Upper lobe of left lung (tissue), 6 donors: ENCODE results near the gene ARL6. TPM values are rescaled to one million over a fixed set of nuclear protein-coding genes. Genes with fewer than 3 reads are reported as not detected.

Source experiments
- ATAC-seq, 2 donors: fragments of 200-7000 bp; cut with Tn5 transposase; one replicate each; pipeline ENCODE4 v1.9.1; 2022; ENCODE audit warnings: mild to moderate bottlenecking in 2 of 2, moderate library complexity in 2 of 2; ENCODE audit not compliant: low FRiP score in 2 of 2
- DNase-seq, 2 donors: peaks; one replicate each; pipeline ENCODE4 v3.0.0-alpha.2; 2019 to 2020
- H3K27ac ChIP-seq, 4 donors: fragments of 200-600 bp; sonication (generic); one replicate each; pipeline ENCODE4 v1.5.1; 2016 to 2019
- H3K27me3 ChIP-seq, 4 donors: fragments of 200-600 bp; sonication (generic); one replicate each; pipeline ENCODE4 v1.5.1; 2017 to 2019
- H3K36me3 ChIP-seq, 4 donors: fragments of 200-600 bp; sonication (generic); one replicate each; pipeline ENCODE4 v1.5.1; 2016 to 2019
- H3K4me1 ChIP-seq, 4 donors: fragments of 200-600 bp; sonication (generic); one replicate each; pipeline ENCODE4 v1.5.1; 2018 to 2019
- H3K4me3 ChIP-seq, 4 donors: fragments of 200-600 bp; sonication (generic); one replicate each; pipeline ENCODE4 v1.5.1; 2017 to 2019; ENCODE audit warnings: mild to moderate bottlenecking in 2 of 4, moderate library complexity in 1 of 4
- H3K9me3 ChIP-seq, 4 donors: fragments of 200-600 bp; sonication (generic); one replicate each; pipeline ENCODE4 v1.5.1; 2018 to 2019
- EP300 ChIP-seq, 4 donors: sonication (generic); formaldehyde crosslinking; IDR thresholded peaks; one replicate each; pipeline ENCODE4 v1.5.1; 2017; ENCODE audit warnings: antibody characterized with exemption in 4 of 4, control low read depth in 2 of 4
- POLR2A ChIP-seq, 4 donors: fragments of 450-650 bp; IDR thresholded peaks; one replicate each; pipeline ENCODE4 v1.5.1; 2016 to 2017; ENCODE audit warnings: antibody characterized with exemption in 4 of 4, mild to moderate bottlenecking in 2 of 4
- POLR2AphosphoS5 ChIP-seq, 2 donors: sonication (generic); formaldehyde crosslinking; IDR thresholded peaks; one replicate each; pipeline ENCODE4 v1.5.1; 2017; ENCODE audit warnings: antibody characterized with exemption in 2 of 2
- WGBS, 2 donors: methylation state at CpG; one replicate each; pipeline ENCODE4 v1.1.5; 2017 to 2018; 5-methylcytosine and 5-hydroxymethylcytosine counted together
- total RNA-seq, 6 donors: library from RNA; depleted of rRNA in 4 of 6; stranded (reverse); fragments of >200 nt in 4 of 6; gene quantifications; one replicate each; pipeline versions ENCODE4 v1.1.0 to v1.2.1, GENCODE V29; 2016 to 2021
- TF ChIP-seq, protein P1 (sequence below), 6 experiments: fragments of 450-650 bp in 4 of 6; fragments of 200-600 bp in 2 of 6; sonication (generic) in 2 of 6; IDR thresholded peaks; one replicate each; pipeline ENCODE4 v1.5.1; 2016 to 2019; ENCODE audit warnings: antibody characterized with exemption in 6 of 6
- donor health status: DM: no; HTN: no; CAD: no; lungs with moderate emphysema.
- donor health status: DM: no; HTN: yes; CAD: no; lungs with severe emphysema.

The ARL6 gene
- total RNA-seq, 6 donors from 2014 or later: 4.0 to 12.6 (median 9.1) TPM

GRCh38 chr3:97815149-97815917, 50.8 kb downstream of the ARL6 start:
- ATAC-seq: no peak

GRCh38 chr3:97816811-97817210, 52.3 kb downstream of the ARL6 start:
- ATAC-seq (no peak), DNase-seq (no peak)
- TF ChIP-seq EP300 (IDR thresholded peaks at IDR 0.05): no peak
- no peak for TF ChIP-seq POLR2AphosphoS5 (IDR thresholded peaks at IDR 0.05)
- TF ChIP-seq POLR2A (IDR thresholded peaks at IDR 0.05): no peak
- TF ChIP-seq, protein P1, sequence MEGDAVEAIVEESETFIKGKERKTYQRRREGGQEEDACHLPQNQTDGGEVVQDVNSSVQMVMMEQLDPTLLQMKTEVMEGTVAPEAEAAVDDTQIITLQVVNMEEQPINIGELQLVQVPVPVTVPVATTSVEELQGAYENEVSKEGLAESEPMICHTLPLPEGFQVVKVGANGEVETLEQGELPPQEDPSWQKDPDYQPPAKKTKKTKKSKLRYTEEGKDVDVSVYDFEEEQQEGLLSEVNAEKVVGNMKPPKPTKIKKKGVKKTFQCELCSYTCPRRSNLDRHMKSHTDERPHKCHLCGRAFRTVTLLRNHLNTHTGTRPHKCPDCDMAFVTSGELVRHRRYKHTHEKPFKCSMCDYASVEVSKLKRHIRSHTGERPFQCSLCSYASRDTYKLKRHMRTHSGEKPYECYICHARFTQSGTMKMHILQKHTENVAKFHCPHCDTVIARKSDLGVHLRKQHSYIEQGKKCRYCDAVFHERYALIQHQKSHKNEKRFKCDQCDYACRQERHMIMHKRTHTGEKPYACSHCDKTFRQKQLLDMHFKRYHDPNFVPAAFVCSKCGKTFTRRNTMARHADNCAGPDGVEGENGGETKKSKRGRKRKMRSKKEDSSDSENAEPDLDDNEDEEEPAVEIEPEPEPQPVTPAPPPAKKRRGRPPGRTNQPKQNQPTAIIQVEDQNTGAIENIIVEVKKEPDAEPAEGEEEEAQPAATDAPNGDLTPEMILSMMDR (IDR thresholded peaks at IDR 0.05): no peak
- Histone ChIP-seq H3K4me1 (peaks cover 0 to 9% (median 4%) of the 10 kb centered on the region in 4 donors), H3K27me3 (no peaks in the 10 kb centered on the region), H3K9me3 (no peaks in the 10 kb centered on the region), H3K4me3 (no peak overlapping the region), H3K27ac (no peak overlapping the region), H3K36me3 (no peaks in the 10 kb centered on the region)
- WGBS, 2 donors: 63 to 87% methylated on average over 2 of the region's 2 CpGs

More at GRCh38 chr3:97815149-97815917, 50.8 kb downstream of the ARL6 start:
- Histone ChIP-seq H3K4me1 (no peaks in the 10 kb centered on the region), H3K27me3 (no peaks in the 10 kb centered on the region), H3K27ac (no peak overlapping the region), H3K4me3 (no peak overlapping the region), H3K9me3 (no peaks in the 10 kb centered on the region), H3K36me3 (no peaks in the 10 kb centered on the region)
- TF ChIP-seq, protein P1 (IDR thresholded peaks at IDR 0.05): no peak
- TF ChIP-seq EP300 (IDR thresholded peaks at IDR 0.05) (no peak), POLR2AphosphoS5 (IDR thresholded peaks at IDR 0.05) (no peak), POLR2A (IDR thresholded peaks at IDR 0.05) (no peak)
- peak in 1 of 2 donors; percentile 25 for DNase-seq
- WGBS, 2 donors: 0 to 75% methylated on average over 1 of the region's 1 CpG

- H3K4me1 ChIP-seq: peaks cover 0 to 9% (median 5%) of the 10 kb centered on the region in 4 donors
- ATAC-seq (no peak), DNase-seq (no peak)
- H3K9me3 ChIP-seq: no peaks in the 10 kb centered on the region
- H3K4me3 ChIP-seq: no peak overlapping the region
- no peaks in the 10 kb centered on the region for H3K36me3 ChIP-seq
- no peak overlapping the region for H3K27ac ChIP-seq
- WGBS, 2 donors: 80 to 84% methylated on average over 3 of the region's 3 CpGs
- peaks cover 0 to 3% (median 0%) of the 10 kb centered on the region in 4 donors for H3K27me3 ChIP-seq
- TF ChIP-seq, protein P1 (IDR thresholded peaks at IDR 0.05): no peak
- TF ChIP-seq POLR2AphosphoS5 (IDR thresholded peaks at IDR 0.05): no peak
- TF ChIP-seq POLR2A (IDR thresholded peaks at IDR 0.05): no peak
- no peak for TF ChIP-seq EP300 (IDR thresholded peaks at IDR 0.05)
These were observed 53.4 kb downstream of the ARL6 start for GRCh38 chr3:97817965-97818364.

GRCh38 chr3:97820780-97821179, 56.2 kb downstream of the ARL6 start:
- Histone ChIP-seq H3K4me1 (peaks cover 10 to 29% (median 18%) of the 10 kb centered on the region in 4 donors), H3K9me3 (no peaks in the 10 kb centered on the region), H3K36me3 (no peaks in the 10 kb centered on the region), H3K27me3 (peaks cover 0 to 3% (median 0%) of the 10 kb centered on the region in 4 donors), H3K4me3 (peak overlapping the region in 3 of 4 donors; percentile 82 to 89 (median 88)), H3K27ac (peak overlapping the region; percentile 91 to 95 (median 92))
- ATAC-seq (no peak), DNase-seq (no peak)
- no peak for TF ChIP-seq POLR2AphosphoS5 (IDR thresholded peaks at IDR 0.05)
- no peak for TF ChIP-seq EP300 (IDR thresholded peaks at IDR 0.05)
- TF ChIP-seq POLR2A (IDR thresholded peaks at IDR 0.05): no peak
- TF ChIP-seq, protein P1 (IDR thresholded peaks at IDR 0.05): no peak
- WGBS, 2 donors: 75 to 81% methylated on average over 5 of the region's 5 CpGs
